H1 (cell line): Measurements from ENCODE around the gene GTF3C2. TPM values are rescaled to one million over a fixed set of nuclear protein-coding genes. Genes with fewer than 3 reads are reported as not detected.

ENCODE experiments used
- E2F6 ChIP-seq: IDR thresholded peaks from 2 replicates; pipeline ENCODE4 v1.6.1; 2012; ENCODE audit warnings: inconsistent platforms
- EGR1 ChIP-seq: IDR thresholded peaks from 2 replicates; pipeline ENCODE4 v1.6.1; 2011; ENCODE audit warnings: low read depth, low read length, borderline replicate concordance
- HDAC2 ChIP-seq, 2 experiments: fragments of 300-600 bp in 1 of 2; sonication (generic) in 1 of 2; IDR thresholded peaks; 2 replicates each; pipeline ENCODE4 v1.6.1; 2011 to 2012; ENCODE audit warnings: low read depth in 2 of 2, low read length in 2 of 2, mild to moderate bottlenecking in 2 of 2, moderate library complexity in 2 of 2, borderline replicate concordance in 1 of 2, inconsistent platforms in 1 of 2
- YY1 ChIP-seq: IDR thresholded peaks from 2 replicates; pipeline ENCODE4 v1.6.1; 2011; ENCODE audit warnings: low read depth, mild to moderate bottlenecking, low read length
- polyA plus RNA-seq, 7 experiments: library from polyadenylated mRNA; depleted of rRNA in 3 of 7; stranded (reverse) in 5 of 7; unstranded in 2 of 7; fragments of >200 nt in 5 of 7; fragments of 200-250 nt in 2 of 7; gene quantifications; 1 replicate in 5 of 7; 2 replicates in 1 of 7; 4 replicates in 1 of 7; pipeline versions ENCODE4 v1.2.1 to v1.2.3, GENCODE V29; 2011 to 2013; ENCODE audit warnings: missing spikeins in 2 of 7, mixed read lengths in 2 of 7
- total RNA-seq: library from RNA; stranded (reverse); fragmentation: NEBNext Ultra II Directional; extraction: Animal tissue kit (Norgen Biotek cat#: 25700); gene quantifications from 2 replicates; pipeline ENCODE4 v1.2.1, GENCODE V29; 2021

The GTF3C2 gene
- total and polyA plus RNA-seq, 2 of the 8 experiments (the other 6 are each of a cell fraction or from before 2014, with no cell fraction given) = 118 to 127 TPM

GRCh38 chr2:27307545-27308358 lies 48.8 kb downstream of the GTF3C2 start (continued):
- TF ChIP-seq EGR1 = no peak
- TF ChIP-seq E2F6 = no peak
- TF ChIP-seq YY1 = no peak
- no peak for TF ChIP-seq HDAC2 (IDR thresholded peaks at IDR 0.05; ENCODE audit: borderline replicate concordance in 1 of 2, low read depth in 2 of 2, low read length in 2 of 2)
